22Rv1 (cell line): Measurements from ENCODE around the gene RUSC2.
"Not testable (repeated sequence)": the region's sequence is repeated elsewhere in the genome, so short reads cannot be mapped to it uniquely, and the experiment has no call there.

ENCODE experiments used
- H3K27ac ChIP-seq: fragments of 450-650 bp; 2 replicates; pipeline ENCODE4 v1.5.1; 2017
- ZFX ChIP-seq: fragments of 450-650 bp; IDR thresholded peaks from 2 replicates; pipeline ENCODE4 v1.6.1; 2017; ENCODE audit warnings: antibody characterized with exemption, borderline replicate concordance
- TF ChIP-seq, protein P1 (sequence below): fragments of 450-650 bp; IDR thresholded peaks from 2 replicates; pipeline ENCODE4 v1.5.1; 2017; ENCODE audit warnings: mild to moderate bottlenecking

Gene RUSC2

DNA sequence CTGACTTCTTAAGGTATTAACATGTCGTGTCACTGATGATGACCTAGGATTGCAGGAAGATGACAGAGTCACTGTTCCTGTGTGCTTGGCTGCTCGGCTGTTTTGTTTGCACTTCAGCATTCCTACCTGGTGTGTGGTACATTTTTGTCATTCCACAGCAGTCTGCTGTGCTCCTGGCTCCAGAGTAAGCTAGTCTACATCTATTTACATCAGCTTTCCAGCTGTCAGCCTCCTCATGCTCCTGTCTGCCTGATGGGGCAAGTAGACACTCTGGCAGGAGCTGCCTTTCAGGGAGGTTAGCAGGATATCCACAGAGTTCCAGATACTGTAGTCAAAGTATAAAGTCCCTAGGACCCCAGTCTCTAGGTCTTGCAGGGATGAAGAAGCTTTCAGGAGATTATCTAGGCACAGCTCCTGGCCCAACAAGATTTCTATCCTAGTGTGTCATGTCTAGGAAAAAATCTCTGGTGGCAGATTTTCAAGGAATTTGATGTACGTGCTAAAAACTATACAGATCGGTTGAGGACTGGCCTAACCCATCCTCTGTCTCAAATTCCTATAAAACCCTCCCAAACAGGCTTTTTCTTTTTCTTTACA, 28.4 kb downstream of the RUSC2 start:
- H3K27ac ChIP-seq, result peak overlapping the region; percentile 72
- TF ChIP-seq, protein P1, sequence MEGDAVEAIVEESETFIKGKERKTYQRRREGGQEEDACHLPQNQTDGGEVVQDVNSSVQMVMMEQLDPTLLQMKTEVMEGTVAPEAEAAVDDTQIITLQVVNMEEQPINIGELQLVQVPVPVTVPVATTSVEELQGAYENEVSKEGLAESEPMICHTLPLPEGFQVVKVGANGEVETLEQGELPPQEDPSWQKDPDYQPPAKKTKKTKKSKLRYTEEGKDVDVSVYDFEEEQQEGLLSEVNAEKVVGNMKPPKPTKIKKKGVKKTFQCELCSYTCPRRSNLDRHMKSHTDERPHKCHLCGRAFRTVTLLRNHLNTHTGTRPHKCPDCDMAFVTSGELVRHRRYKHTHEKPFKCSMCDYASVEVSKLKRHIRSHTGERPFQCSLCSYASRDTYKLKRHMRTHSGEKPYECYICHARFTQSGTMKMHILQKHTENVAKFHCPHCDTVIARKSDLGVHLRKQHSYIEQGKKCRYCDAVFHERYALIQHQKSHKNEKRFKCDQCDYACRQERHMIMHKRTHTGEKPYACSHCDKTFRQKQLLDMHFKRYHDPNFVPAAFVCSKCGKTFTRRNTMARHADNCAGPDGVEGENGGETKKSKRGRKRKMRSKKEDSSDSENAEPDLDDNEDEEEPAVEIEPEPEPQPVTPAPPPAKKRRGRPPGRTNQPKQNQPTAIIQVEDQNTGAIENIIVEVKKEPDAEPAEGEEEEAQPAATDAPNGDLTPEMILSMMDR, result no peak
- TF ChIP-seq ZFX, result no peak

DNA sequence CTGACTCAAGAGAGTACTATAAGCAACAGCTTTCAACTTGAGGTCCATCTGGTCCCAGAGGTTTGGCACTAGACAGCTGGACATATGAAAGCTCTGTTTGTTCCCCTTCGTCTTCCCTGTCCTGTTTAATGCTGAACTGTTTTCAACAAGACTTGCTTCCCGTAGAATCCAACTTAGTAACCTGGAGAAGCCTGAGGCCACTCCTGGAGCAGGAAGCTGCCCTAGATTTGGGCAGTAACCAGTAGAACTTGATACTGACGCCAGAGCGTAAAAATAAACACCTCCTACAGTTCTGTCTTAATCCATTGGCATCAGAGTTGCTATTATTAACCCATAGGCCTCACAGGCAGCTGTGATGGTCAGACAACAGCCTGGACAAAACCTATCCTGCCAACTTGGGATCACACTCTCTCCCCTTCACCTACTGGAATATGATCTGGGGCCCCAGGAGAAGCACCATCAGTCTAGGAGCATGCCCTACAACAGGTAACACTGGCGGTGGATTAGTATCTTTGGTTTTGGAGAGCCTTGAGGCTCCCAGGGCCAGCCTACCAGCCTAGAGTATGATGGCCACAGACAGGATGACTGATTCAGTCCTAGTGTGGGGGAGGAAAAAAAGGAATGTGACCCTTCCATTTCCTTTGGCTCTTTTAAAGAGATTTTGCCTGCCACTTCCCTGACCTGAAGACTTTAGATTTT, 29.2 kb downstream of the RUSC2 start:
- TF ChIP-seq, protein P1, result no peak
- no peak for TF ChIP-seq ZFX
- H3K27ac ChIP-seq, result peak overlapping the region; percentile 72

DNA sequence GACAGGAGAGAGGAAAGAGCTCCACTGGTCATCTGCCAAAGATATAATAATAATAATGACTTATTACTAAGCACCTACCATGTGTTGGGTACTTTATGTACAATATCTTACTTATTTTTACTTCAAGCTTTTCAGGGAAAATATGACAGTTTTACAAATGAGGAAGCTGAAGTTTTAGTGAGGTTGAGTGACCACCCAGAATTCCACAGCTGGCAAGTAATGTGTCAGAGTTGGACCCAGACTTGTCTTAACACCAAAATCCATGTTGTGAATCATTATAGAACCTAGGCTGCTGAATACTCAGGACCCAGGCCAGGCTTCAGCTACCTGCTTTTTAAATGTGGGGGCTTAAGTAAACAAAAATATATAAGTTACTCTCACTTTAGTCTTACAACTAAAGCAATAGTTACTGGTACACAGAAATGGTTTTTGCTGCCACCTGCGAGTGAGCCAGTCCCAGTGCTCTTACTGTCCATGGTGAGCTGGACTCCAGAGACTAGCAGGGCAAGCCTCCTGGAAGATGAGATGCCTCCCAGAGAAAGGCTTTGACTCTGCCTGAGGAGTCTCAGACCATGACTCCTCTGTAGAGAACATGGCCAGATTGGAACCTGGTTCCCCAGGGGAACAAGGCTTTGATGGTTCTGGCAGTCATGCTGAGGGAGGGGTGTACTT, 29.9 kb downstream of the RUSC2 start:
- TF ChIP-seq ZFX, result no peak
- TF ChIP-seq, protein P1, result no peak
- H3K27ac ChIP-seq, result peak overlapping the region; percentile 72

DNA sequence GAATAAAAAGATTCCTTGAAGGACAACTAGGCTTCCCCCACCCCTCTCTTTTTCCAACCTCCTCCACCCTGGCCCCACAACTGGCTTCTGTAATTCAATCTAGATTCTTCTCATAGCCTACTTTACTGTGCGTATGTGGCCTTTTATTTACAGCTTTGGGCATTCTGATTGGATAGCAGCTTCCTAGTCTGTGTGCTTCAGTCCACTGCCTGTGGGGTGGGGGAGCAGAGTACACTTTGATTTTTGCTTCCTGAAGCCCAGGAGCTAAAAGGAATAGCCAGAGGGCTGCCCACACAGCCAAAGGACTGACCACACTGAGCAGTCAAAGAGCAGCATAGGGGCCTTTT, 30.4 kb downstream of the RUSC2 start:
- H3K27ac ChIP-seq, result no peak overlapping the region
- TF ChIP-seq, protein P1, result no peak
- TF ChIP-seq ZFX, result no peak

DNA sequence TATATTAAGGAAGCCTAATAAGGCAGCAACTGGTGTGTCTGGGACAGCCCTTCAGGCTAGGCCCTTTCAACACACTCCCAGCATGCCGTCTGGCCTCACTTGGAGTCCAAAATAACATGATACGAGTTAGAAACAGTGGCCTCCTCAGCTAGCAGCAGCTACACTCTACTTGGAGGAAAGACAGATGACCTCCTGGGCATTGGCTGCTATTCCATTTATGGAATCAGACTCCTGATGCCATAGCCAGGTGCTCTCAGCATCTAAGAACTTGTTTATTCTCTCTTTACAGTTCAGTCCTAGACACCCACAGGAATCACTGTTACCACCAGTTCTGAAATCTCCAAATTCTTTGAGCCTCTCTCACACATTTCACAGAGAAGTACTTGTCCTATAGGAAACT, 31.8 kb downstream of the RUSC2 start:
- no peak for TF ChIP-seq ZFX
- TF ChIP-seq, protein P1, result no peak
- H3K27ac ChIP-seq, result no peak overlapping the region

DNA sequence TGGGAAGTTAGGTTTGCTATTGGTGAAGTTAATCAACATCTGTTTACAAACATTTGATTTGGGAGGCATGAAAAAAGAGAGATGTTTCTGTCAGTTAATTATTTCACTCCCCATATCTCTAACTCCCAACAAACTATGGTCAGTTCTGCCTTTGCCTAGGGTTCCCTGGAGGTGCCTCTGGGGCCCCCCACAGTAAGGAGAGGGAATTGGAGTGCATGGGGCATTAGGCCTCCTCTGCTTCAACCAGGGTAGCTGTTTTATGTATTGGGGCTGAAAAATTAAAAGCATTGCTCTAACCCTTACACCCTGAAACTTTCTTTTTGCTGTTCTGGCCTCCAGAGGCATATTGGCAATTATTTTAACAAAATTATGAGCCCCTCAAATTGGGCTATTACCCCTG, 32.3 kb downstream of the RUSC2 start:
- H3K27ac ChIP-seq, result no peak overlapping the region
- TF ChIP-seq ZFX, result no peak
- TF ChIP-seq, protein P1, result no peak

DNA sequence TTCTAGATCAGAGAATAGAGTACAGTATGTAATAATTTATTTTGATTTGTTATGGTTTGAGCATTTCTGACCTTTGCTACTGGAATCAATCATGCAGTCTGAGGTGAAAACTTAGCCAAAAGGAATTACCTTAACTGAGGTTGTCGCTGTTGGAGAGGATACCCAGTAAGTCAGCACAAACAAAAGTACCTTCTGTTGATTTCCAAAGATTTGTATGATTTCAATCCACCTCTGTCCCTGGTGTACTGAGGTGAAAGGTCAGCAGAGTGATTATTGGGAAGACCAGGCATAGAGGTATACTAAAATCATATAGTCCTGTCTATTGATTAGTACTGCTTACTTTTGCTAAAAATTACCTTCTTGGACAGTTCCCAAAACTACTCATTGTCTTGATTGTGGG, 32.8 kb downstream of the RUSC2 start:
- TF ChIP-seq ZFX, result no peak
- TF ChIP-seq, protein P1, result no peak
- H3K27ac ChIP-seq, result no peak overlapping the region

DNA sequence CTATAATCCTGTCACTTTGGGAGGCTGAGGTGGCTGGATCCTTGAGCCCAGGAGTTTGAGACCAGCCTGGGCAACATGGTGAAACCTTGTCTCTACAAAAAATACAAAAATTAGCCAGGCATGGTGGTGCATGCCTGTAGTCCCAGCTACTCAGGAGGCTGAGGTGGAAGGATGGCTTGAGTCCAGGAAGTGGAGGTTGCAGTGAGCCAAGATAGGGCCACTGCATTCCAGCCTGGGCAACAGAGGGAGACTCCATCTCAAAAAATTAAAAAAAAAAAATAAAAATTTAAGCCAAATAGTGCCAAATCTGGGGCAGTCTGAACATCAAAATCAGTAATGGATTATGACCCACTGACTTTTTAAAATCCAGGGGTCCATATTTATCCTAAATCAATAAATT, 33.6 kb downstream of the RUSC2 start:
- H3K27ac ChIP-seq, result not testable (repeated sequence)
